A549 (cell line): ENCODE results near the gene CDKN1A. TPM values are rescaled to one million over a fixed set of nuclear protein-coding genes. Genes with fewer than 3 reads are reported as not detected.
"Not testable (repeated sequence)": the region's sequence is repeated elsewhere in the genome, so short reads cannot be mapped to it uniquely, and the experiment has no call there.

Source experiments
- ATAC-seq, 2 experiments: fragments of 200-7000 bp in 1 of 2; fragments of >200 bp in 1 of 2; cut with Nextera tagmentation in 1 of 2; cut with Tn5 transposase in 1 of 2; 3 replicates each; pipeline versions ENCODE4 v1.8.0 to v1.9.1; 2018 to 2020; ENCODE audit warnings: mild to moderate bottlenecking in 1 of 2, moderate library complexity in 1 of 2
- CTCF ChIA-PET: fragments of 300-600 bp; sonication (Branson Sonifier 250); formaldehyde crosslinking; extraction: SDS; loops from one replicate; lab custom pipeline; 2021; ENCODE audit warnings: antibody characterized with exemption, inconsistent platforms; lab: Yijun Ruan, JAX
- POLR2A ChIA-PET: fragments of 350-600 bp; formaldehyde crosslinking; extraction: SDS; loops from one replicate; lab custom pipeline; 2021; ENCODE audit warnings: antibody characterized with exemption, inconsistent platforms; lab: Yijun Ruan, JAX
- DNase-seq, 2 experiments: peaks; one replicate each; pipeline versions ENCODE4 v3.0.0 to v3.0.0-alpha.2; 2011 to 2016; ENCODE audit warnings: low read depth in 1 of 2, low spot score in 1 of 2
- FAIRE-seq: peaks from 2 replicates; lab custom pipeline; 2011; peaks lifted over from hg19 to GRCh38; lab: Jason Lieb, UNC
- H3K27ac ChIP-seq, 2 experiments: fragments of >200 bp; sonication (Bioruptor Twin); formaldehyde crosslinking; 3 replicates each; pipeline ENCODE4 v1.5.1; 2016 to 2017
- H3K4me1 ChIP-seq: fragments of >200 bp; sonication (Bioruptor Twin); formaldehyde crosslinking; 3 replicates; pipeline ENCODE4 v1.6.1; 2016
- H3K4me2 ChIP-seq: fragments of >200 bp; sonication (Bioruptor Twin); formaldehyde crosslinking; 3 replicates; pipeline ENCODE4 v1.6.1; 2016
- H3K4me3 ChIP-seq: fragments of >200 bp; sonication (Bioruptor Twin); formaldehyde crosslinking; 3 replicates; pipeline ENCODE4 v1.5.1; 2016
- H3K9me3 ChIP-seq: fragments of >200 bp; sonication (Bioruptor Twin); formaldehyde crosslinking; 3 replicates; pipeline ENCODE4 v1.6.1; 2016
- CBX2 ChIP-seq: fragments of 200-600 bp; sonication (generic); IDR thresholded peaks from 2 replicates; pipeline ENCODE4 v1.6.1; 2016; ENCODE audit warnings: low read depth, mild to moderate bottlenecking, borderline replicate concordance
- CHD2 ChIP-seq: fragments of 150-350 bp; IDR thresholded peaks from 2 replicates; pipeline ENCODE4 v1.6.1; 2014; ENCODE audit warnings: low read length; ENCODE audit not compliant: partially characterized antibody
- GATA3 ChIP-seq: IDR thresholded peaks from 2 replicates; pipeline ENCODE4 v1.6.1; 2012; ENCODE audit warnings: borderline replicate concordance
- HDAC2 ChIP-seq: fragments of 200-600 bp; sonication (generic); IDR thresholded peaks from 2 replicates; pipeline ENCODE4 v1.6.1; 2016
- HOXA7 ChIP-seq: fragments of 250-450 bp; sonication (Bioruptor Pico); IDR thresholded peaks from 2 replicates; pipeline ENCODE4 v1.5.0; 2020; ENCODE audit warnings: mild to moderate bottlenecking, moderate library complexity
- JUN ChIP-seq, 2 experiments: fragments of >200 bp; sonication (Bioruptor Twin); formaldehyde crosslinking; IDR thresholded peaks; 2 replicates in 1 of 2; 3 replicates in 1 of 2; pipeline ENCODE4 v1.6.1; 2016 to 2017
- NFE2L2 ChIP-seq: fragments of 150-350 bp; conservative IDR thresholded peaks from 2 replicates; pipeline ENCODE4 v1.6.1; 2014; ENCODE audit warnings: low read length
- NR3C1 ChIP-seq: fragments of >200 bp; sonication (Bioruptor Twin); formaldehyde crosslinking; IDR thresholded peaks from 3 replicates; pipeline ENCODE4 v1.6.1; 2017
- RAD21 ChIP-seq, 2 experiments: fragments of >200 bp in 1 of 2; sonication (Bioruptor Twin) in 1 of 2; formaldehyde crosslinking in 1 of 2; IDR thresholded peaks in 1 of 2; conservative IDR thresholded peaks in 1 of 2; 2 replicates in 1 of 2; 3 replicates in 1 of 2; pipeline ENCODE4 v1.6.1; 2012 to 2018; ENCODE audit warnings: inconsistent platforms in 1 of 2
- RNF2 ChIP-seq: fragments of 200-600 bp; sonication (generic); IDR thresholded peaks from 2 replicates; pipeline ENCODE4 v1.6.1; 2016; ENCODE audit warnings: low read depth, mild to moderate bottlenecking, antibody characterized with exemption, moderate library complexity, borderline replicate concordance
- SMC3 ChIP-seq: fragments of >200 bp; sonication (Bioruptor Twin); formaldehyde crosslinking; IDR thresholded peaks from 3 replicates; pipeline ENCODE4 v1.6.1; 2018; ENCODE audit warnings: inconsistent platforms
- ZC3H11A ChIP-seq: fragments of 450-650 bp; IDR thresholded peaks from 2 replicates; pipeline ENCODE4 v1.6.1; 2014; ENCODE audit warnings: antibody characterized with exemption, mild to moderate bottlenecking
- ZSCAN20 ChIP-seq: fragments of 250-450 bp; sonication (Bioruptor Pico); IDR thresholded peaks from 2 replicates; pipeline ENCODE4 v1.8.0; 2022; ENCODE audit warnings: mild to moderate bottlenecking, moderate library complexity
- WGBS: methylation state at CpG from one replicate; pipeline ENCODE4 v1.1.6; 2017; ENCODE audit errors: missing lambda C conversion rate; 5-methylcytosine and 5-hydroxymethylcytosine counted together
- polyA plus RNA-seq, 4 experiments: library from polyadenylated mRNA; depleted of rRNA in 3 of 4; stranded (reverse); fragments of >200 nt; fragmentation: RNase III in 1 of 4; extraction: RNeasy Plus Mini Kit Qiagen cat#74134 plus additional on column Dnase treatment in 1 of 4; gene quantifications; 2 replicates in 3 of 4; 3 replicates in 1 of 4; pipeline ENCODE4 v1.2.3, GENCODE V29; 2011 to 2017
- TF ChIP-seq, protein P1 (sequence below): fragments of >200 bp; sonication (Bioruptor Twin); formaldehyde crosslinking; IDR thresholded peaks from 3 replicates; pipeline ENCODE4 v1.5.1; 2016
- TF ChIP-seq, protein P2 (sequence below): fragments of 150-350 bp; IDR thresholded peaks from 2 replicates; pipeline ENCODE4 v1.6.1; 2014; ENCODE audit warnings: low read depth, mild to moderate bottlenecking, low read length

Gene CDKN1A
- polyA plus RNA-seq, 2 of the 4 experiments (the other 2 are of a cell fraction), result 130 to 183 TPM

DNA sequence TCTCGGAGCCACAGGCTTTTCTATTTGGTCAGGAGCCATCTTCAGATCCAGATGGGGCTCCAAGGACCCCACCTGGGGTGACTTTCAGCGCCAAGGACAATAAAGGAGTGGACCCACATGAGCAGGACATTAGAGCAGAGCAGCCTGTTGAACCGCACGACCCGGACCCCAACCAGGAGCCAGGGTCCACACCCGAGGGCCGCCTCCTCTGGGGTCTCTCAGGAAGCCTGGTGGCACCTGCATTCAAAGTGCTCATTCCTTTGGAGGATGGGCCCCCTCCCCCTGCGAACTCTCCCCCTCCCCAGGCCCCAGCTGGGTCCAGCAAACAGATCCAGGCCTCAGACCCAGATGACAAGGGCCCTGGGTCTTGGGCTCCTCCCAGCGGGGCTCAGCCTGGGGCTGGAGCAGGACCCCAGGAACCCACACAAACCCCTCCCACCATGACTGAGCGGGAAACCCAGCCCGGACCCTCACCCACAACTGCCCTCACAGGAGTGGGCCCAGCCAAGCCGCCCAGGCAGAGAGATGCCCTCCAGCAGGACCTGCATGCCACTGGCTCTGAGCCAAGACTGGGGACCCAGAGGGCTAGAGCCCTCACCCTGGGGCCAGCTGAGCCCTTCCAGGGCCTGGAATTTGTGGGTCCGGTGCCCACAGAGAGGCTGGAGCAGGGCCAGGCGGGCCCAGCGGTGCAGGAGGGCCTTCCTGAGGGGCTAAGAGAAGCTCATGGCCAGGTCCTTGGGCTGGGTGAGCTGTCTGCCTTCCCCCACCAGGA lies 43.0 kb downstream of the CDKN1A start:
- DNase-seq (no peak), FAIRE-seq (no peak)
- WGBS, result 100% methylated on average over 1 of the region's 15 CpGs

DNA sequence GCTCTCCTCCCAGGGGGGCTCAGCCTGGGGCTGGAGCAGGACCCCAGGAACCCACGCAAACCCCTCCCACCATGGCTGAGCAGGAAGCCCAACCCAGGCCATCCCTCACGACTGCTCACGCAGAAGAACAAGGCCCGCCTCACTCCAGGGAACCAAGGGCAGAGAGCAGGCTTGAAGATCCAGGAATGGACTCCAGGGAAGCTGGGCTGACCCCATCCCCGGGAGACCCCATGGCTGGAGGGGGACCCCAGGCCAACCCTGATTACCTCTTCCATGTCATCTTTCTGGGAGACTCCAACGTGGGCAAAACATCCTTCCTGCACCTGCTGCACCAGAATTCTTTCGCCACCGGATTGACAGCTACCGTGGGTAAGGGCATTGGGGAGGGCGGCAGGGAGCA lies 43.9 kb downstream of the CDKN1A start:
- no peak overlapping the region for H3K27ac ChIP-seq
- H3K4me3 ChIP-seq, result no peak overlapping the region
- TF ChIP-seq NFE2L2, result no peak
- no peaks in the 10 kb centered on the region for H3K9me3 ChIP-seq
- no peak for DNase-seq
- no peaks in the 10 kb centered on the region for H3K4me1 ChIP-seq
- CTCF ChIA-PET, result interaction anchor here (0.8 to 5.4 kb wide), 6 partner anchors 9 to 107 kb away, joined by 3 to 56 read pairs (median 6); no protein-coding TSS in a partner anchor
- no peak for FAIRE-seq
- ATAC-seq, result no peak
- H3K4me2 ChIP-seq, result no peak overlapping the region
- WGBS, result 85% methylated on average over 9 of the region's 10 CpGs
- POLR2A ChIA-PET, result no interaction called here

More for the DNA sequence above, 43.0 kb downstream of the CDKN1A start:
- Histone ChIP-seq H3K4me1 (no peaks in the 10 kb centered on the region), H3K9me3 (no peaks in the 10 kb centered on the region), H3K4me2 (no peak overlapping the region), H3K4me3 (no peak overlapping the region)
- ATAC-seq, result no peak
- POLR2A ChIA-PET, result no interaction called here
- TF ChIP-seq HOXA7 (CRISPR knock-in tag) (no peak), NR3C1 (no peak), JUN (IDR thresholded peaks at IDR 0.05) (no peak), RNF2 (no peak)
- TF ChIP-seq, all 56 proteins: peak for 0
- CTCF ChIA-PET, result interaction anchor here (0.8 to 5.4 kb wide), 7 partner anchors 10 to 106 kb away, joined by 3 to 56 read pairs (median 4); no protein-coding TSS in a partner anchor
- peak overlapping the region in 1 of 2 experiments; percentile 48; a peak in 2 of 6 replicates for H3K27ac ChIP-seq

DNA sequence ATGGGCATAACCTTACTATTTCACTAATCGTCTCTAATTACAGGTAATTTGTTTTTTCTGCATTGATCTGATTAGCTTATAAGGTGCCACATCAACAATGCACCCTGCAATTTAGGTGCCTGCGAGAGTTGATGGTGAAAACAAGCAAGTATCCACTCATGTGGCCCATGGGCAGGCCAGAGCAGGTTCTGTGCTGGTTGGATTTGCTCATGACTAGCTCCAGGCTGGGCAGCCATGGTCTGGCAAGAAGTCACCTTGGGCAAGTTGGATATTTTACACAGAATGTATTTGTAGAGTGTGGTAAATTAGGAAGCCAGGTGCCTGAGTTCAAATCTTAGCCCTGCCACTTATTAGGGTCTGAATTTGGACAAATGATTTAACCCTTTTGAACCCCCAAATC lies 44.4 kb downstream of the CDKN1A start:
- Histone ChIP-seq H3K4me1 (no peaks in the 10 kb centered on the region), H3K9me3 (no peaks in the 10 kb centered on the region), H3K4me3 (no peak overlapping the region), H3K27ac (no peak overlapping the region), H3K4me2 (no peak overlapping the region)
- FAIRE-seq (no peak), ATAC-seq (no peak), DNase-seq (no peak)
- ChIA-PET CTCF (interaction anchor here (0.8 to 5.4 kb wide), 6 partner anchors 13 to 108 kb away, joined by 3 to 56 read pairs (median 17); no protein-coding TSS in a partner anchor), POLR2A (no interaction called here)
- 67% methylated on average over 2 of the region's 2 CpGs for WGBS
- TF ChIP-seq ZSCAN20 (CRISPR knock-in tag), result no peak
- TF ChIP-seq CBX2, result no peak
- TF ChIP-seq CHD2, result no peak
- no peak for TF ChIP-seq GATA3

DNA sequence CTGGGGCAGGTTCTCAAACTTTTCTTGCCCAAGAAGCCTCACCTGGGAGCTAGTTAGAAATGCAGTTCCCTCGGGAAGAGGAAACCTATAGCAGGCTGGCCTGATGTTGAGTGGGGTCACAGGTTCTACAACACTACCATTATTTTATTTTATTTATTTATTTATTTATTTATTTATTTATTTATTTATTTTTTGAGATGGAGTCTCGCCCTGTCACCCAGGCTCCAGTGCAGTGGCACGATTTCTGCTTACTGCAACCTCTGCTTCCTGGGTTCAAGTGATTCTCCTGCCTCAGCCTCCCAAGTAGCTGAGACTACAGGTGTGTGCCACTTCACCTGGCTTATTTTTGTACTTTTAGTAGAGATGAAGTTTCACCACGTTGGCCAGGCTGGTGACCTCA lies 45.5 kb downstream of the CDKN1A start:
- H3K4me2 ChIP-seq, ATAC-seq, H3K4me3 ChIP-seq, H3K9me3 ChIP-seq, H3K4me1 ChIP-seq, FAIRE-seq, DNase-seq, H3K27ac ChIP-seq: not testable (repeated sequence)
- 87% methylated on average over 4 of the region's 4 CpGs for WGBS
- ChIA-PET POLR2A (interaction anchor here (0.6 kb wide), 1 partner anchor 170 kb away, joined by 3 read pairs; no protein-coding TSS in a partner anchor), CTCF (interaction anchor here (0.6 to 5.4 kb wide), 32 partner anchors 7 to 203 kb away, joined by 3 to 56 read pairs (median 4); partner anchors contain the start of genes CDKN1A and RAB44)
- TF ChIP-seq ZC3H11A, result peak; percentile 62

DNA sequence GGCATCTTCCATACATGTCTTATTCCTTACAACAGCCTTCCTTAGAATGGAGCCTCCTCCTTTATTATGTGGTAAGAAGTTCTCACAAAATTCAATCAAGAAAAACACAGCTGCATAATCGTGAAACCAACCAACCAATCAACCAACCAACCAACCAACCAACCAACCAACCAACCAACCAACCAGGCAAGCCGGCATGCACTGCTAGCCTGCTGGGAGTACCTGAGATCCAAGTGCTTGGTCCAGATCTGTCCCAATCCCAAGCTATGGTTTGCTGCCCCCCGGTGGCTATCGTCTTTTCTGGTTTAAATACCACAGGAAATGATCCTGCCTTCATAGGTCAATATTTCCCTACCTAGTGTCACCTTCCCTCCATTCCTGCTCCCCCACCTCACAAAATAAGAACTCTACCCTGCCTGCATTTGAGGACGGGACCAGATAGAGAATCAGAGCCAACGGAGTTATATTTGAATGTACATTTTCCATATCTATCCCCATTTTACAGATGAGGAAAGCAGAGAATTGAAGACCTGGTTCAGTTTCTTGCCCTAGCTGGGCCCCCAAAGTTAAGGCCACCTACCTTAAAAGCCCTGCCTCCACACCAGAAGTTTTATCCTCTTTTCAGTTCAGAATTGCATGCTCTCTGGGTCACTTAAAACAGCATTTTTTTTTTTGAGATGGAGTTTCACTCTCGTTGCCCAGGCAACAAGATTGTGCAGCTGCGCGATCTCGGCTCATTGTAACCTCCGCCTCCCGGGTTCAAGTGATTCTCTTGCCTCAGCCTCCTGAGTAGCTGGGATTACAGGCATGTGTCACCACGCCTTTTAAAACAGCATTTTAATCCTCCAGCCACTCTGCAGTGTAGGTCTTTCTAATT lies 46.2 kb downstream of the CDKN1A start:
- peak; percentile 78 to 92 for ATAC-seq
- Histone ChIP-seq H3K27ac (no peak overlapping the region), H3K4me2 (no peak overlapping the region)
- 44% methylated on average over 13 of the region's 13 CpGs for WGBS
- peak; percentile 76 to 82 for TF ChIP-seq RAD21 (conservative IDR thresholded peaks at IDR 0.05 in 1 of 2, IDR thresholded peaks at IDR 0.05 in 1 of 2)
- TF ChIP-seq, protein P1, sequence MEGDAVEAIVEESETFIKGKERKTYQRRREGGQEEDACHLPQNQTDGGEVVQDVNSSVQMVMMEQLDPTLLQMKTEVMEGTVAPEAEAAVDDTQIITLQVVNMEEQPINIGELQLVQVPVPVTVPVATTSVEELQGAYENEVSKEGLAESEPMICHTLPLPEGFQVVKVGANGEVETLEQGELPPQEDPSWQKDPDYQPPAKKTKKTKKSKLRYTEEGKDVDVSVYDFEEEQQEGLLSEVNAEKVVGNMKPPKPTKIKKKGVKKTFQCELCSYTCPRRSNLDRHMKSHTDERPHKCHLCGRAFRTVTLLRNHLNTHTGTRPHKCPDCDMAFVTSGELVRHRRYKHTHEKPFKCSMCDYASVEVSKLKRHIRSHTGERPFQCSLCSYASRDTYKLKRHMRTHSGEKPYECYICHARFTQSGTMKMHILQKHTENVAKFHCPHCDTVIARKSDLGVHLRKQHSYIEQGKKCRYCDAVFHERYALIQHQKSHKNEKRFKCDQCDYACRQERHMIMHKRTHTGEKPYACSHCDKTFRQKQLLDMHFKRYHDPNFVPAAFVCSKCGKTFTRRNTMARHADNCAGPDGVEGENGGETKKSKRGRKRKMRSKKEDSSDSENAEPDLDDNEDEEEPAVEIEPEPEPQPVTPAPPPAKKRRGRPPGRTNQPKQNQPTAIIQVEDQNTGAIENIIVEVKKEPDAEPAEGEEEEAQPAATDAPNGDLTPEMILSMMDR, result peak; percentile 68
- TF ChIP-seq JUN (IDR thresholded peaks at IDR 0.05), result no peak
- no peak for TF ChIP-seq HDAC2
- TF ChIP-seq, protein P2, sequence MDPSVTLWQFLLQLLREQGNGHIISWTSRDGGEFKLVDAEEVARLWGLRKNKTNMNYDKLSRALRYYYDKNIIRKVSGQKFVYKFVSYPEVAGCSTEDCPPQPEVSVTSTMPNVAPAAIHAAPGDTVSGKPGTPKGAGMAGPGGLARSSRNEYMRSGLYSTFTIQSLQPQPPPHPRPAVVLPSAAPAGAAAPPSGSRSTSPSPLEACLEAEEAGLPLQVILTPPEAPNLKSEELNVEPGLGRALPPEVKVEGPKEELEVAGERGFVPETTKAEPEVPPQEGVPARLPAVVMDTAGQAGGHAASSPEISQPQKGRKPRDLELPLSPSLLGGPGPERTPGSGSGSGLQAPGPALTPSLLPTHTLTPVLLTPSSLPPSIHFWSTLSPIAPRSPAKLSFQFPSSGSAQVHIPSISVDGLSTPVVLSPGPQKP, result no peak
- peak; percentile 76 for TF ChIP-seq SMC3
- no peak for TF ChIP-seq CBX2
- TF ChIP-seq, all 56 proteins: peak for 3
- FAIRE-seq (no peak), DNase-seq (peak; percentile 70 to 72)
- CTCF ChIA-PET, result interaction anchor here (0.6 to 5.4 kb wide), 34 partner anchors 8 to 398 kb away, joined by 3 to 56 read pairs (median 4); partner anchors contain the start of genes CDKN1A and RAB44
- Histone ChIP-seq H3K4me3 (no peak overlapping the region), H3K9me3 (no peaks in the 10 kb centered on the region), H3K4me1 (no peaks in the 10 kb centered on the region)
- POLR2A ChIA-PET, result interaction anchor here (0.6 kb wide), 1 partner anchor 171 kb away, joined by 3 read pairs; no protein-coding TSS in a partner anchor
